22Rv1 (cell line): Measurements from ENCODE around the gene CCDC102A.
"Not testable (repeated sequence)": the region's sequence is repeated elsewhere in the genome, so short reads cannot be mapped to it uniquely, and the experiment has no call there.

Experiments
- CTCF ChIP-seq: fragments of 450-650 bp; IDR thresholded peaks from 2 replicates; pipeline ENCODE4 v1.5.1; 2017; ENCODE audit warnings: mild to moderate bottlenecking
- ZFX ChIP-seq: fragments of 450-650 bp; IDR thresholded peaks from 2 replicates; pipeline ENCODE4 v1.6.1; 2017; ENCODE audit warnings: antibody characterized with exemption, borderline replicate concordance

DNA sequence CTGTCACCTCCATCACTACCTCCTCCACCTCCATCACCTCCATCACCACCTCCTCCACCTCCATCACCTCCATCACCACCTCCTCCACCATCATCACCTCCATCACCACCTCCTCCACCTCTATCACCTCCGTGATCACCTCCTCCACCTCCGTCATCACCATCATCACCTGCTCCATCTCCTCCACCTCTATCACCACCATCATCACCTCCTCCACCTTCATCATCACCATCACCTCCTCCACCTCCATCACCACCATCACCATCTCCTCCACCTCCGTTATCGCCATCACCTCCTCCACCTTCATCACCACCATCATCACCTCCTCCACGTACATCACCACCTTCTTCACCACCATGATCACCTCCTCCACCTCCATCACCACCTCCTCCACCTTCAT is 32.4 kb upstream of the CCDC102A start:
- TF ChIP-seq CTCF, ZFX: not testable (repeated sequence)
